ENCODE measurements around the gene ATP6V0A1.

GRCh38 chr17:42559075-42559474 lies 100.4 kb downstream of the ATP6V0A1 start:
- TF ChIP-seq CTCF (IDR thresholded peaks at IDR 0.05), result no peak
- TF ChIP-seq POLR2A (IDR thresholded peaks at IDR 0.05), result no peak

All from testis (tissue), 2 donors.